ENCODE measurements around the gene UGT8.

DNA sequence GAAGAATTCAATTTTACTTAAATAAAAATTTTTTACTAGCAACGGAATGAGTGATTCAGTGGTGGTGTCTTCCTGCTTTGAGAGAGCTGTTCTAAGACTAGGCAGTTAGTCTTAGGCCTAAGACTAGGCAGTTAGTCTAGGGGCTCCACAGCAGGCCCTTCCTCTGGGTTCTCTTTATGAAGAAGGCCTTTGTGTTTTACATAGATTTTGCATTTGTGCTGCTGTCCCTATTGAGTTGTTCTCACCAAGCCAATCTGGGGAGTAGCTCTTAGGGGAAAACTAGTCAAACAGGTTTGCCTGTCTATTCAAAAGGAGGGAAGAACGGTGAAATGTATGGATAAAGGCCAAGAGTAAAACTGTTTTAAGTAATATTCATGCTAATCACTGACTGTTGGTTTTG lies 7.6 kb downstream of the UGT8 start:
- TF ChIP-seq, protein P1, sequence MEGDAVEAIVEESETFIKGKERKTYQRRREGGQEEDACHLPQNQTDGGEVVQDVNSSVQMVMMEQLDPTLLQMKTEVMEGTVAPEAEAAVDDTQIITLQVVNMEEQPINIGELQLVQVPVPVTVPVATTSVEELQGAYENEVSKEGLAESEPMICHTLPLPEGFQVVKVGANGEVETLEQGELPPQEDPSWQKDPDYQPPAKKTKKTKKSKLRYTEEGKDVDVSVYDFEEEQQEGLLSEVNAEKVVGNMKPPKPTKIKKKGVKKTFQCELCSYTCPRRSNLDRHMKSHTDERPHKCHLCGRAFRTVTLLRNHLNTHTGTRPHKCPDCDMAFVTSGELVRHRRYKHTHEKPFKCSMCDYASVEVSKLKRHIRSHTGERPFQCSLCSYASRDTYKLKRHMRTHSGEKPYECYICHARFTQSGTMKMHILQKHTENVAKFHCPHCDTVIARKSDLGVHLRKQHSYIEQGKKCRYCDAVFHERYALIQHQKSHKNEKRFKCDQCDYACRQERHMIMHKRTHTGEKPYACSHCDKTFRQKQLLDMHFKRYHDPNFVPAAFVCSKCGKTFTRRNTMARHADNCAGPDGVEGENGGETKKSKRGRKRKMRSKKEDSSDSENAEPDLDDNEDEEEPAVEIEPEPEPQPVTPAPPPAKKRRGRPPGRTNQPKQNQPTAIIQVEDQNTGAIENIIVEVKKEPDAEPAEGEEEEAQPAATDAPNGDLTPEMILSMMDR (IDR thresholded peaks at IDR 0.05), result no peak
- TF ChIP-seq POLR2A (IDR thresholded peaks at IDR 0.05) (no peak), EP300 (IDR thresholded peaks at IDR 0.05) (no peak)

Data from ovary (tissue), 3 donors.